ENCODE data around the gene KRTAP9-8.
"Not testable (repeated sequence)": the region's sequence is repeated elsewhere in the genome, so short reads cannot be mapped to it uniquely, and the experiment has no call there.

The KRTAP9-8 gene

GRCh38 chr17:41255381-41256290 is 17.8 kb downstream of the KRTAP9-8 start, which contains the start of gene KRTAP9-9:
TSS of gene KRTAP9-9 (plus strand) at chr17:41255384.
- not testable (repeated sequence) for DNase-seq (ENCODE audit: low read depth in 3 of 3)

DNA sequence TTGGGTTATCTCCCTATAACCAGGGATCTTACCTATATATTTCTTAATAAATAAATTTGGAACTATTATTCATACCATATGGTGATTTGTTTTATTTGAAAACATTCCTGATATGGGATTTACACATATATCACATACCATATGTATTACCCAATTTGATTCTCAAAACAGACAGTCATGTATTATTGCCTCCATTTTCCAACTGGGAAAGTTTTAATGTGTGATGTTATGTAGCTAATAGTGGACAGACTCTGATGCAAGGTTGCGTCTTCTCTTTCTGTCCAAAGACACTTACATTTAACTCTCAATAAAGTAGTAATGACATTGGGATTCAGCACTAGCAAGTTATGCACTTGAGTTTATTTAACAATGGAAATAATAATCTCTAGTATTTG is 18.5 kb downstream of the KRTAP9-8 start:
- DNase-seq (ENCODE audit: low read depth in 3 of 3) = no peak

- DNase-seq (ENCODE audit: low read depth in 3 of 3) = no peak
Measured at GRCh38 chr17:41258406-41258805, 20.6 kb downstream of the KRTAP9-8 start.

GRCh38 chr17:41263212-41263611 is 25.4 kb downstream of the KRTAP9-8 start:
- DNase-seq (ENCODE audit: low read depth in 3 of 3) = no peak

- no peak for DNase-seq (ENCODE audit: low read depth in 3 of 3)
Measured at GRCh38 chr17:41264599-41264998, 26.8 kb downstream of the KRTAP9-8 start.

- DNase-seq (ENCODE audit: low read depth in 3 of 3) = no peak
Measured at GRCh38 chr17:41265078-41265477, 27.3 kb downstream of the KRTAP9-8 start, which contains the start of gene KRTAP9-6. TSS of gene KRTAP9-6 (plus strand) at chr17:41265378. CDS start at chr17:41265378, 0 bp downstream.

- no peak for DNase-seq (ENCODE audit: low read depth in 3 of 3)
Measured at GRCh38 chr17:41267711-41268110, 29.9 kb downstream of the KRTAP9-8 start.

DNA sequence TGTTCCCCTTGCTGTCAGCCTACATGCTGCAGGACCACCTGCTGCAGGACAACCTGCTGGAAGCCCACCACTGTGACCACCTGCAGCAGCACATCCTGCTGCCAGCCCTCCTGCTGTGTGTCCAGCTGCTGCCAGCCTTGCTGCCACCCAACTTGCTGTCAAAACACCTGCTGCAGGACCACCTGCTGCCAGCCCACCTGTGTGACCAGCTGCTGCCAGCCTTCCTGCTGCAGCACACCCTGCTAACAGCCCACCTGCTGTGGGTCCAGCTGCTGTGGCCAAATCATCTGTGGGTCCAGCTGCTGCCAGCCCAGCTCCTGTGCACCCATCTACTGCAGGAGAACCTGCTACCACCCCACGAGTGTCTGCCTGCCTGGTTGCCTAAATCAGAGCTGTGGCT is 33.5 kb downstream of the KRTAP9-8 start:
- DNase-seq (ENCODE audit: low read depth in 3 of 3) = not testable (repeated sequence)

DNA sequence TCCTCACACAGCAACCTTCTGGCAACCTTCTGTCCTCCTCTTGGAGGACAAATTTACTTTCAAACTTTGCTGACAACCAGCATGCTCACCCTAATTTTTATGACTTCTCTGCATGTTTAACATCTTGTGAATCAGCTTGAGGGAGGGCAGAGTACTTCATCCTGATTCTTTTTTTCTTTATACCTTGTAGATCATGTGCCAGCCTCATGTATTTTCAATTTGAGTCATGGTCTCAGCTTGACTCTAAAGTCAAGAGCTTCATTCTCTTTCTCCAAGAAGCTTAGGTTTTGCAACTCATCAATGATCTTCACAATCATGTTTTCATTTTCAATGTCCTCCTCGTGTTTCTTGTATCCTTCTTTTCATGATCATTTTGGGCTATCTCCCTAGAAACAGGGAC is 34.1 kb downstream of the KRTAP9-8 start:
- no peak for DNase-seq (ENCODE audit: low read depth in 3 of 3)

GRCh38 chr17:41275648-41276190 is 37.9 kb downstream of the KRTAP9-8 start, which contains the start of gene KRTAP9-7:
TSS of gene KRTAP9-7 (plus strand) at chr17:41275698. CDS start at chr17:41275698, 0 bp downstream.
- DNase-seq (ENCODE audit: low read depth in 3 of 3) = not testable (repeated sequence)

DNA sequence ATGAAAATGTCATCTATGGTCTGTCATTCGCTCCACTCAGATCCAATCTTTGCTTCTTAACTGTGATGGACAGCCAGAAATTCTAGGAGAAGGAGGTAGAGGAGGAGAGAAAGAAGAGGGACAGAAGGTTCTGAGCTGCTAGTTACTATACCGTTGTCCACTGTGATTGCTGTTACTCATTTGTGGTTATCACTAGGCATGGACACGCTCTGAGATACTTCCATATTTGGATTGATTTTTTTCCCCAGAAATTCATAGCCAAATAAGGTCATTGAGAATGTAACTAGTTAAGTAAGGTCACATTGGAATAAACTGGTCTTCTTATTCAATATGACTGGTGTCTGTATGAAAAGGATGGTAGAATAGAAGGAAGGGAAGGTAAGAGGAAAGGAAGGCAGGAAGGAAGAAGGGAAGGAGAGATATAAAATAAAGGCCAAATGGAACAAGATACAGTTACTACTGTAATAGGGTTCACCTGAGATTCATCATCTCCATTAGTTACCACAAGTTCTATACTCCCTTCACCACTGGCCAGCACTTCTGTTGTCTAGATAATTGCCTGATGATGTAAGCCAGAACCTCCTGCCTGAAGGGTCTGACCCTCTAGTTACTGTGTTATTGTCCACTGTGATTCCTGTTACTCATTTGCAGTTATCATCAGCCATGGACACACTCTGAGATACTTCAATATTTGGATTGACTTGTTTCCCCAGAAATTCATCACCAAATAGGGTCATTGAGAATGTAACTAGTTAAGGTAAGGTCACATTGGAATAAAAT is 40.6 kb downstream of the KRTAP9-8 start:
- no peak for DNase-seq (ENCODE audit: low read depth in 3 of 3)

- no peak for DNase-seq (ENCODE audit: low read depth in 3 of 3)
Measured at GRCh38 chr17:41284043-41284442, 46.2 kb downstream of the KRTAP9-8 start.

GRCh38 chr17:41284546-41284945 is 46.7 kb downstream of the KRTAP9-8 start:
- DNase-seq (ENCODE audit: low read depth in 3 of 3) = no peak

- no peak for DNase-seq (ENCODE audit: low read depth in 3 of 3)
Measured at GRCh38 chr17:41287050-41287449, 49.3 kb downstream of the KRTAP9-8 start.

Data from stimulated activated CD4-positive, alpha-beta T cell treated with anti-CD3 and anti-CD28 coated beads, TNF-alpha, amount 100 ng/mL, for 4 hours (primary cell).